Measurements from ENCODE around the gene LRRFIP2.

LRRFIP2 gene

DNA sequence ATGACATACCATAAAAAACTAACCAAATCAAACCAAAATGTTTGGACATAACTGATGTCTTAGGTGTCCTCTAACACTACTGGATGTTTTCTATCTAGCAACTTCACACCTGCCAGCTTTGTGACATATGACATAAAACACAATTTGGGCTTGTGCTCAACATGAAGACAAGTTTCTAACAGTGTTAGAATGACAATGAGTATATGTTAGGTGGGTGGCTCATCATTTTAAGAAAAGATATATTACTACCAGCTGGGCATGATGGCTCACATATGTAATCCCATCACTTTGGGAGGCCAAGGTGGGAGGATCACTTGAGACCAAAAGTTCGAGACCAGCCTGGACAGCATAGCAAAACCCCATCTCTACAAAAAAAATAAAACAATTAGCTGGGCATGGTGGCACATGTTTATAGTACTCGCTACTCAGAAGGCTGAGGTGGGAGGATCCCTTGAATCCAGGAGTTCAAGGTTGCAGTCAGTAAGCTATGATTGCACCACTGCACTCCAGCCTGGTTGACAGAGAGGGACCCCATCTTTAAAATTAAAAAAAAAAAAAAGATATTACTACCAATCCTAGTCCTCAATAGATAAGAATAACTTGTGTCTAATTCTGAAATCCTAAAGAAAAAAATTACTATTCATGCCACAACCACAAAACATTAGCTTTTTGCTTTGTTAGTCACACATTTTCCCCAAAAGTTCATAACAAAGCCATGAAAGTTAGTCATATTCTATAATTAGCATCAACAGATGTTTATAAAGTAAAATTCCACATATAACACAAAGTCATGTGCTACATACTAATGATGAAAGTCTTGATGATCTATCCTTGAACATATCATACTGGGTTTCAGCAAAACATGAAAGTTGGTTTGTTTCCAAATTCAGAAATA is 59.9 kb downstream of the LRRFIP2 start:
- Histone ChIP-seq H2BK5ac (ENCODE audit: low read length) (no peak overlapping the region), H3K9me3 (replicated peaks in 1 of 2; ENCODE audit: control insufficient read depth in 2 of 2, insufficient read depth in 1 of 2, low read depth in 1 of 2, low read length in 2 of 2) (no peaks in the 10 kb centered on the region), H3K4me1 (ENCODE audit: control insufficient read depth in 2 of 2, insufficient read depth in 1 of 2, low read depth in 1 of 2, low read length in 2 of 2) (no peaks in the 10 kb centered on the region), H3K79me1 (ENCODE audit: low read depth, low read length) (no peaks in the 10 kb centered on the region), H3K14ac (ENCODE audit: low read length) (no peak overlapping the region), H3K36me3 (replicated peaks in 1 of 2; ENCODE audit: control insufficient read depth in 2 of 2, insufficient read depth in 2 of 2, low read length in 2 of 2) (peaks cover 0 to 3% of the 10 kb centered on the region in 2 donors), H2AK5ac (ENCODE audit: low read depth, low read length) (no peak overlapping the region), H3K18ac (ENCODE audit: low read length) (no peak overlapping the region), H3K23ac (ENCODE audit: low read depth, low read length, poor library complexity) (no peak overlapping the region), H4K8ac (ENCODE audit: low read depth, low read length) (no peak overlapping the region), H2BK120ac (ENCODE audit: low read depth, low read length) (no peak overlapping the region), H3K4ac (ENCODE audit: low read length) (no peak overlapping the region), H4K91ac (ENCODE audit: low read depth, low read length, poor library complexity) (no peak overlapping the region), H3K9ac (ENCODE audit: low read depth, low read length, poor library complexity) (no peak overlapping the region), H2AFZ (ENCODE audit: low read length) (no peak overlapping the region), H3K27me3 (ENCODE audit: control insufficient read depth in 3 of 3, insufficient read depth in 3 of 3, low read depth in 1 of 3, low read length in 3 of 3) (no peaks in the 10 kb centered on the region), H3K27ac (replicated peaks; ENCODE audit: low read length) (no peak overlapping the region), H3K4me3 (ENCODE audit: low read length in 2 of 2) (no peak overlapping the region), H3K4me2 (ENCODE audit: insufficient read depth, low read length, poor library complexity, severe bottlenecking) (no peak overlapping the region), H2BK12ac (ENCODE audit: low read length) (no peak overlapping the region), H2BK15ac (ENCODE audit: low read length) (no peak overlapping the region)
- no peak for DNase-seq (ENCODE audit: low spot score)
- WGBS, 2 donors (ENCODE audit: extremely low coverage in 2 of 2, insufficient read length in 2 of 2, insufficient replicate concordance in 1 of 2): no CpG with 5 or more reads among the region's 2 CpGs

DNA sequence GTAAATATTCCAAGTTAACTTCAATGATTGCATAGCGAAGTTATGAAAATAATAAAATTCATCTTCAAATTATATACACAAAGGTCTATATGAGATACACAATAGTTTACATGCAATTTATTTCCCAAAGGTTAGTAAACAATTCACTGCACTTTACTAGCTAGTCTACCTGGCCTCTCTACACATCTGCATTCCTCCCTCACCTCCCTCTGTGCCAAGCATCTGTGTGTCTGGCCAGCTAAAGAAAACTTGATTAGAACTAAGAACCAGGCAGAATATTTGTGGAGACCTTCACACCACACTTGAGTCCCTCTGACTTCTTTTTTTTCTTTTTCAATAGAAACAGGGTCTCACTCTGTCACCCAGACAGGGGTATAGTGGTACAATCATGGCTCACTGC is 61.4 kb downstream of the LRRFIP2 start:
- Histone ChIP-seq H3K4me3 (ENCODE audit: low read length in 2 of 2) (no peak overlapping the region), H3K36me3 (replicated peaks in 1 of 2; ENCODE audit: control insufficient read depth in 2 of 2, insufficient read depth in 2 of 2, low read length in 2 of 2) (peaks cover 0 to 3% of the 10 kb centered on the region in 2 donors), H2BK15ac (ENCODE audit: low read length) (no peak overlapping the region), H3K9ac (ENCODE audit: low read depth, low read length, poor library complexity) (no peak overlapping the region), H3K18ac (ENCODE audit: low read length) (no peak overlapping the region), H3K27me3 (ENCODE audit: control insufficient read depth in 3 of 3, insufficient read depth in 3 of 3, low read depth in 1 of 3, low read length in 3 of 3) (no peaks in the 10 kb centered on the region), H3K4ac (ENCODE audit: low read length) (no peak overlapping the region), H3K9me3 (replicated peaks in 1 of 2; ENCODE audit: control insufficient read depth in 2 of 2, insufficient read depth in 1 of 2, low read depth in 1 of 2, low read length in 2 of 2) (no peaks in the 10 kb centered on the region), H3K4me1 (ENCODE audit: control insufficient read depth in 2 of 2, insufficient read depth in 1 of 2, low read depth in 1 of 2, low read length in 2 of 2) (no peaks in the 10 kb centered on the region), H4K8ac (ENCODE audit: low read depth, low read length) (no peak overlapping the region), H2AFZ (ENCODE audit: low read length) (no peak overlapping the region), H3K79me1 (ENCODE audit: low read depth, low read length) (no peaks in the 10 kb centered on the region), H3K23ac (ENCODE audit: low read depth, low read length, poor library complexity) (no peak overlapping the region), H3K27ac (replicated peaks; ENCODE audit: low read length) (no peak overlapping the region), H4K91ac (ENCODE audit: low read depth, low read length, poor library complexity) (no peak overlapping the region), H2AK5ac (ENCODE audit: low read depth, low read length) (no peak overlapping the region), H2BK5ac (ENCODE audit: low read length) (no peak overlapping the region), H2BK120ac (ENCODE audit: low read depth, low read length) (no peak overlapping the region), H3K4me2 (ENCODE audit: insufficient read depth, low read length, poor library complexity, severe bottlenecking) (no peak overlapping the region), H3K14ac (ENCODE audit: low read length) (no peak overlapping the region), H2BK12ac (ENCODE audit: low read length) (no peak overlapping the region)
- no CpG with 5 or more reads among the region's 1 CpG for WGBS, 2 donors (ENCODE audit: extremely low coverage in 2 of 2, insufficient read length in 2 of 2, insufficient replicate concordance in 1 of 2)
- no peak for DNase-seq (ENCODE audit: low spot score)

DNA sequence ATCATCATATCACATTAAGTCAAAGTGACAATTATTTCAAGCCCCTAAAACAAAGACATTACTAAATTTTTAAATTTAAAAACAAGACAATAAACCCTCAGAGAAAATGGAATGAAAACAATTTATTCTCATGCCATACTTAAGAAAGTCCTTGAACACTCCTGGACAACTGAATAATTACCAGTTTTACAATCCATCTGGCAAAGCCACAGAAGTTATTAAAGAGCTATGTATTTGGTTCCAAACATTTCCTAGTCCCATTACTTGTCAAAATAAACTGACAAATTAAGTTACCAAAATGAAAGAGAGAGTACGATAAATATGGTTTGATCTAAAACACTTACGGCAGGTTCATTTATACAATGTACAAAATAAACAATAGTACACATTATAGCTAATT is 63.2 kb downstream of the LRRFIP2 start:
- H4K8ac ChIP-seq (ENCODE audit: low read depth, low read length): no peak overlapping the region
- H2BK15ac ChIP-seq (ENCODE audit: low read length): no peak overlapping the region
- H3K4ac ChIP-seq (ENCODE audit: low read length): no peak overlapping the region
- H3K27ac ChIP-seq (replicated peaks; ENCODE audit: low read length): no peak overlapping the region
- H2AFZ ChIP-seq (ENCODE audit: low read length): no peak overlapping the region
- H3K23ac ChIP-seq (ENCODE audit: low read depth, low read length, poor library complexity): no peak overlapping the region
- H3K4me3 ChIP-seq (ENCODE audit: low read length in 2 of 2): no peak overlapping the region
- no peak overlapping the region for H3K14ac ChIP-seq (ENCODE audit: low read length)
- DNase-seq (ENCODE audit: low spot score): no peak
- no peaks in the 10 kb centered on the region for H3K9me3 ChIP-seq (replicated peaks in 1 of 2; ENCODE audit: control insufficient read depth in 2 of 2, insufficient read depth in 1 of 2, low read depth in 1 of 2, low read length in 2 of 2)
- H3K4me1 ChIP-seq (ENCODE audit: control insufficient read depth in 2 of 2, insufficient read depth in 1 of 2, low read depth in 1 of 2, low read length in 2 of 2): no peaks in the 10 kb centered on the region
- WGBS, 2 donors (ENCODE audit: extremely low coverage in 2 of 2, insufficient read length in 2 of 2, insufficient replicate concordance in 1 of 2): no CpG with 5 or more reads among the region's 2 CpGs
- no peak overlapping the region for H2BK5ac ChIP-seq (ENCODE audit: low read length)
- no peak overlapping the region for H3K9ac ChIP-seq (ENCODE audit: low read depth, low read length, poor library complexity)
- no peak overlapping the region for H4K91ac ChIP-seq (ENCODE audit: low read depth, low read length, poor library complexity)
- no peak overlapping the region for H3K18ac ChIP-seq (ENCODE audit: low read length)
- no peak overlapping the region for H3K4me2 ChIP-seq (ENCODE audit: insufficient read depth, low read length, poor library complexity, severe bottlenecking)
- peaks cover 0 to 3% of the 10 kb centered on the region in 2 donors for H3K36me3 ChIP-seq (replicated peaks in 1 of 2; ENCODE audit: control insufficient read depth in 2 of 2, insufficient read depth in 2 of 2, low read length in 2 of 2)
- no peaks in the 10 kb centered on the region for H3K27me3 ChIP-seq (ENCODE audit: control insufficient read depth in 3 of 3, insufficient read depth in 3 of 3, low read depth in 1 of 3, low read length in 3 of 3)
- no peak overlapping the region for H2BK12ac ChIP-seq (ENCODE audit: low read length)
- no peak overlapping the region for H2AK5ac ChIP-seq (ENCODE audit: low read depth, low read length)
- H2BK120ac ChIP-seq (ENCODE audit: low read depth, low read length): no peak overlapping the region
- no peaks in the 10 kb centered on the region for H3K79me1 ChIP-seq (ENCODE audit: low read depth, low read length)

DNA sequence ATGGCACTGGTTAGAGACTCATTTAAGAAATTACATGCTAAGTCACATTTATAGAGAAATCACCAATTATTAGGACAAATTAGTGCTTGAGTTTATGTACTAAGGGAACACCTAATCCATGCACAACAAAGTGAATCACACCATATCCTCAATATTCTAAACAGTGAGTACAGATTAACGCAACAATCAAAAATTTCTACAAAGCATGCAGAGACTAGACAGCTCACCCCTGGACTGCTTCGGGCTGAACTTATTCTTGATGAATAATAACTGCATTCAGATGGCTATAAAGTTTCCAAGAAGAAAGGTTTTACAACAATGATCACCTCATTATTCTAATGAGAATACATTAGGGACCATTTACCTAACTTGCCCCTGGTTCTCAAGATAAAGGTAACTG is 66.5 kb downstream of the LRRFIP2 start:
- H3K27ac ChIP-seq (replicated peaks; ENCODE audit: low read length): no peak overlapping the region
- no peaks in the 10 kb centered on the region for H3K4me1 ChIP-seq (ENCODE audit: control insufficient read depth in 2 of 2, insufficient read depth in 1 of 2, low read depth in 1 of 2, low read length in 2 of 2)
- H4K91ac ChIP-seq (ENCODE audit: low read depth, low read length, poor library complexity): no peak overlapping the region
- no peak overlapping the region for H2BK120ac ChIP-seq (ENCODE audit: low read depth, low read length)
- H3K23ac ChIP-seq (ENCODE audit: low read depth, low read length, poor library complexity): no peak overlapping the region
- H3K14ac ChIP-seq (ENCODE audit: low read length): no peak overlapping the region
- H2BK15ac ChIP-seq (ENCODE audit: low read length): no peak overlapping the region
- H3K4me3 ChIP-seq (ENCODE audit: low read length in 2 of 2): no peak overlapping the region
- H3K36me3 ChIP-seq (replicated peaks in 1 of 2; ENCODE audit: control insufficient read depth in 2 of 2, insufficient read depth in 2 of 2, low read length in 2 of 2): no peaks in the 10 kb centered on the region
- H3K79me1 ChIP-seq (ENCODE audit: low read depth, low read length): no peaks in the 10 kb centered on the region
- H2AFZ ChIP-seq (ENCODE audit: low read length): no peak overlapping the region
- no CpG with 5 or more reads among the region's 2 CpGs for WGBS, 2 donors (ENCODE audit: extremely low coverage in 2 of 2, insufficient read length in 2 of 2, insufficient replicate concordance in 1 of 2)
- H3K4ac ChIP-seq (ENCODE audit: low read length): no peak overlapping the region
- no peak overlapping the region for H2BK5ac ChIP-seq (ENCODE audit: low read length)
- H4K8ac ChIP-seq (ENCODE audit: low read depth, low read length): no peak overlapping the region
- no peak overlapping the region for H2AK5ac ChIP-seq (ENCODE audit: low read depth, low read length)
- H3K27me3 ChIP-seq (ENCODE audit: control insufficient read depth in 3 of 3, insufficient read depth in 3 of 3, low read depth in 1 of 3, low read length in 3 of 3): no peaks in the 10 kb centered on the region
- no peak overlapping the region for H3K18ac ChIP-seq (ENCODE audit: low read length)
- no peak overlapping the region for H3K9ac ChIP-seq (ENCODE audit: low read depth, low read length, poor library complexity)
- H3K9me3 ChIP-seq (replicated peaks in 1 of 2; ENCODE audit: control insufficient read depth in 2 of 2, insufficient read depth in 1 of 2, low read depth in 1 of 2, low read length in 2 of 2): no peaks in the 10 kb centered on the region
- H3K4me2 ChIP-seq (ENCODE audit: insufficient read depth, low read length, poor library complexity, severe bottlenecking): no peak overlapping the region
- H2BK12ac ChIP-seq (ENCODE audit: low read length): no peak overlapping the region
- no peak for DNase-seq (ENCODE audit: low spot score)
